HepG2 (cell line): ENCODE data around the gene CIB1.

Experiments used
- NFYB ChIP-seq: sonication (generic); formaldehyde crosslinking; IDR thresholded peaks from 2 replicates; pipeline ENCODE4 v1.4.0; 2020; ENCODE audit warnings: missing genetic modification reagents
- RFX3 ChIP-seq: IDR thresholded peaks from 2 replicates; pipeline ENCODE4 v1.6.1; 2016; ENCODE audit warnings: missing biosample characterization, missing genetic modification reagents
- ZNF160 ChIP-seq: sonication (generic); formaldehyde crosslinking; IDR thresholded peaks from 2 replicates; pipeline ENCODE4 v1.8.0; 2022; ENCODE audit warnings: mild to moderate bottlenecking, inconsistent platforms, missing genetic modification reagents
- ZSCAN29 ChIP-seq: sonication (generic); formaldehyde crosslinking; conservative IDR thresholded peaks from 2 replicates; pipeline ENCODE4 v1.4.0; 2020; ENCODE audit warnings: mild to moderate bottlenecking, missing genetic modification reagents

- no peak for TF ChIP-seq ZNF160 (CRISPR knock-in tag)
- TF ChIP-seq NFYB = no peak
- TF ChIP-seq RFX3 = no peak
- TF ChIP-seq ZSCAN29 (CRISPR knock-in tag) = no peak
Measured at GRCh38 chr15:90202929-90203328, 30.8 kb downstream of the CIB1 start.
